Measurements from ENCODE around the gene TEDC2. TPM values are rescaled to one million over a fixed set of nuclear protein-coding genes. Genes with fewer than 3 reads are reported as not detected.
A peak's percentile ranks its signal among the peaks of the same experiment; 100 is the strongest.

TEDC2 gene
- total and polyA plus RNA-seq, 9 of the 15 experiments (the other 6 are each of a cell fraction or from before 2014, with no cell fraction given) = 0.75 to 57.0 (median 17.6) TPM

- TF ChIP-seq CBX8 (IDR thresholded peaks at IDR 0.05; ENCODE audit: borderline replicate concordance, extremely low read depth, low read depth, low read length, poor library complexity, severe bottlenecking) (no peak), COPS2 (conservative IDR thresholded peaks at IDR 0.05) (no peak), MECOM (CRISPR knock-in tag; IDR thresholded peaks at IDR 0.05) (no peak), SPI1 (IDR thresholded peaks at IDR 0.05; ENCODE audit: borderline replicate concordance, low read depth, low read length) (no peak), ZNF431 (CRISPR knock-in tag; IDR thresholded peaks at IDR 0.05) (no peak), NRF1 (conservative IDR thresholded peaks at IDR 0.05 in 1 of 2, IDR thresholded peaks at IDR 0.05 in 1 of 2) (no peak), HNRNPUL1 (IDR thresholded peaks at IDR 0.05; ENCODE audit: low read length) (no peak), ZNF778 (CRISPR knock-in tag; IDR thresholded peaks at IDR 0.05) (no peak), MED1 (CRISPR knock-in tag; IDR thresholded peaks at IDR 0.05; ENCODE audit: borderline replicate concordance) (no peak), XRCC3 (IDR thresholded peaks at IDR 0.05) (no peak), HDGF (IDR thresholded peaks at IDR 0.05) (no peak), SETDB1 (IDR thresholded peaks at IDR 0.05; ENCODE audit: low read length) (no peak), ZKSCAN8 (CRISPR knock-in tag; IDR thresholded peaks at IDR 0.05) (no peak), SIN3A (IDR thresholded peaks at IDR 0.05; ENCODE audit: borderline replicate concordance in 2 of 2, control insufficient read depth in 1 of 2, low read depth in 2 of 2, low read length in 2 of 2) (no peak), EP300 (IDR thresholded peaks at IDR 0.05; ENCODE audit: low read length) (no peak), ZNF695 (CRISPR knock-in tag; IDR thresholded peaks at IDR 0.05) (no peak), MBD2 (IDR thresholded peaks at IDR 0.05; ENCODE audit: borderline replicate concordance, low read depth) (no peak), KDM5B (IDR thresholded peaks at IDR 0.05; ENCODE audit: insufficient replicate concordance, low read depth, low read length) (peak; percentile 85), ZBTB43 (CRISPR knock-in tag; IDR thresholded peaks at IDR 0.05) (no peak), FOXJ3 (CRISPR knock-in tag; IDR thresholded peaks at IDR 0.05) (no peak), HOXB6 (CRISPR knock-in tag; IDR thresholded peaks at IDR 0.05; ENCODE audit: borderline replicate concordance) (no peak), NR2C2 (CRISPR knock-in tag; IDR thresholded peaks at IDR 0.05) (no peak), NR2C2 (tag; IDR thresholded peaks at IDR 0.05) (peak; percentile 71; the same call in 1 of the 2 replicates), ERF (CRISPR knock-in tag; IDR thresholded peaks at IDR 0.05) (peak; percentile 36; the same call in 1 of the 2 replicates), SMARCA5 (IDR thresholded peaks at IDR 0.05) (no peak)
- TF ChIP-seq, protein P1, sequence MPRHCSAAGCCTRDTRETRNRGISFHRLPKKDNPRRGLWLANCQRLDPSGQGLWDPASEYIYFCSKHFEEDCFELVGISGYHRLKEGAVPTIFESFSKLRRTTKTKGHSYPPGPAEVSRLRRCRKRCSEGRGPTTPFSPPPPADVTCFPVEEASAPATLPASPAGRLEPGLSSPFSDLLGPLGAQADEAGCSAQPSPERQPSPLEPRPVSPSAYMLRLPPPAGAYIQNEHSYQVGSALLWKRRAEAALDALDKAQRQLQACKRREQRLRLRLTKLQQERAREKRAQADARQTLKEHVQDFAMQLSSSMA (CRISPR knock-in tag; IDR thresholded peaks at IDR 0.05) = no peak; the same call in 1 of the 2 replicates
- TF ChIP-seq, protein P2, sequence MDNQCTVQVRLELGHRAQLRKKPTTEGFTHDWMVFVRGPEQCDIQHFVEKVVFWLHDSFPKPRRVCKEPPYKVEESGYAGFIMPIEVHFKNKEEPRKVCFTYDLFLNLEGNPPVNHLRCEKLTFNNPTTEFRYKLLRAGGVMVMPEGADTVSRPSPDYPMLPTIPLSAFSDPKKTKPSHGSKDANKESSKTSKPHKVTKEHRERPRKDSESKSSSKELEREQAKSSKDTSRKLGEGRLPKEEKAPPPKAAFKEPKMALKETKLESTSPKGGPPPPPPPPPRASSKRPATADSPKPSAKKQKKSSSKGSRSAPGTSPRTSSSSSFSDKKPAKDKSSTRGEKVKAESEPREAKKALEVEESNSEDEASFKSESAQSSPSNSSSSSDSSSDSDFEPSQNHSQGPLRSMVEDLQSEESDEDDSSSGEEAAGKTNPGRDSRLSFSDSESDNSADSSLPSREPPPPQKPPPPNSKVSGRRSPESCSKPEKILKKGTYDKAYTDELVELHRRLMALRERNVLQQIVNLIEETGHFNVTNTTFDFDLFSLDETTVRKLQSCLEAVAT (IDR thresholded peaks at IDR 0.05) = no peak; a peak in 1 of 4 replicates
- TF ChIP-seq, protein P3, sequence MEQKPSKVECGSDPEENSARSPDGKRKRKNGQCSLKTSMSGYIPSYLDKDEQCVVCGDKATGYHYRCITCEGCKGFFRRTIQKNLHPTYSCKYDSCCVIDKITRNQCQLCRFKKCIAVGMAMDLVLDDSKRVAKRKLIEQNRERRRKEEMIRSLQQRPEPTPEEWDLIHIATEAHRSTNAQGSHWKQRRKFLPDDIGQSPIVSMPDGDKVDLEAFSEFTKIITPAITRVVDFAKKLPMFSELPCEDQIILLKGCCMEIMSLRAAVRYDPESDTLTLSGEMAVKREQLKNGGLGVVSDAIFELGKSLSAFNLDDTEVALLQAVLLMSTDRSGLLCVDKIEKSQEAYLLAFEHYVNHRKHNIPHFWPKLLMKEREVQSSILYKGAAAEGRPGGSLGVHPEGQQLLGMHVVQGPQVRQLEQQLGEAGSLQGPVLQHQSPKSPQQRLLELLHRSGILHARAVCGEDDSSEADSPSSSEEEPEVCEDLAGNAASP (IDR thresholded peaks at IDR 0.05) = no peak
Measured at GRCh38 chr16:2428784-2429033, 31.2 kb upstream of the TEDC2 start (continued).

All from K562 (cell line).